ENCODE results near the gene PRKCA.

DNA sequence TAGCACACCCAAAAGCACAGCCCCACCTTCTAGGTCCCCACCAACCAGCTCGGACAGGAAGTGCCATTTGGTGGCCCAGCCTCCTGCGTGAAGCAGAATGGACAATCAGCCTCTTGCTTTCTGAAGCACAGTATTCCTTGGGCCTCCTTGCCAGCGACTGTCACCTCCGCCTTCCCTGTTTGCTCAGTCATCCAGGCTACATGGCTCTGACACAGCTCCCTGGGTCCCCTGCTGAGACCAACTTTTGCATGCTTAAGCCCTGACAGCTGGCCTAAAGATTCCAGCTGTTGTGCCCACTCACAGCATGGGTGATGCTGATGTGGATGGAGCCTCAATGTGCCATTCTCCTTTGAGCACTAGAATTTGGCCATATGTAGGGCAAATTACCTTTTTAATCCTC is 528.0 kb downstream of the PRKCA start:
- TF ChIP-seq POLR2AphosphoS5 (IDR thresholded peaks at IDR 0.05): no peak
- TF ChIP-seq, protein P1, sequence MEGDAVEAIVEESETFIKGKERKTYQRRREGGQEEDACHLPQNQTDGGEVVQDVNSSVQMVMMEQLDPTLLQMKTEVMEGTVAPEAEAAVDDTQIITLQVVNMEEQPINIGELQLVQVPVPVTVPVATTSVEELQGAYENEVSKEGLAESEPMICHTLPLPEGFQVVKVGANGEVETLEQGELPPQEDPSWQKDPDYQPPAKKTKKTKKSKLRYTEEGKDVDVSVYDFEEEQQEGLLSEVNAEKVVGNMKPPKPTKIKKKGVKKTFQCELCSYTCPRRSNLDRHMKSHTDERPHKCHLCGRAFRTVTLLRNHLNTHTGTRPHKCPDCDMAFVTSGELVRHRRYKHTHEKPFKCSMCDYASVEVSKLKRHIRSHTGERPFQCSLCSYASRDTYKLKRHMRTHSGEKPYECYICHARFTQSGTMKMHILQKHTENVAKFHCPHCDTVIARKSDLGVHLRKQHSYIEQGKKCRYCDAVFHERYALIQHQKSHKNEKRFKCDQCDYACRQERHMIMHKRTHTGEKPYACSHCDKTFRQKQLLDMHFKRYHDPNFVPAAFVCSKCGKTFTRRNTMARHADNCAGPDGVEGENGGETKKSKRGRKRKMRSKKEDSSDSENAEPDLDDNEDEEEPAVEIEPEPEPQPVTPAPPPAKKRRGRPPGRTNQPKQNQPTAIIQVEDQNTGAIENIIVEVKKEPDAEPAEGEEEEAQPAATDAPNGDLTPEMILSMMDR (IDR thresholded peaks at IDR 0.05): no peak
